KMS-11 (cell line): ENCODE data around the gene SYNGR3.

Experiments used
- H2AFZ ChIP-seq: fragments of 200-600 bp; sonication (generic); 2 replicates; pipeline ENCODE4 v1.6.1; 2016; ENCODE audit warnings: antibody characterized with exemption, mixed run types, low read depth
- H3K27ac ChIP-seq: fragments of 200-600 bp; sonication (generic); 2 replicates; pipeline ENCODE4 v1.6.1; 2016; ENCODE audit warnings: mild to moderate bottlenecking, mixed run types
- H3K27me3 ChIP-seq: fragments of 200-600 bp; sonication (generic); 2 replicates; pipeline ENCODE4 v1.6.1; 2017; ENCODE audit warnings: mild to moderate bottlenecking, low read depth, mixed run types, moderate library complexity; ENCODE audit not compliant: insufficient read depth
- H3K36me3 ChIP-seq: fragments of 200-600 bp; sonication (generic); 2 replicates; pipeline ENCODE4 v1.6.1; 2017; ENCODE audit warnings: mild to moderate bottlenecking, mixed run types; ENCODE audit not compliant: insufficient read depth
- H3K4me1 ChIP-seq: fragments of 200-600 bp; sonication (generic); 2 replicates; pipeline ENCODE4 v1.6.1; 2016; ENCODE audit warnings: mild to moderate bottlenecking, low read depth, mixed run types; ENCODE audit not compliant: poor library complexity, severe bottlenecking
- H3K4me2 ChIP-seq: fragments of 200-600 bp; sonication (generic); 2 replicates; pipeline ENCODE4 v1.7.0; 2016; ENCODE audit warnings: mild to moderate bottlenecking, mixed run types
- H3K4me3 ChIP-seq: fragments of 200-600 bp; sonication (generic); IDR thresholded peaks from 2 replicates; pipeline ENCODE4 v1.6.1; 2017; ENCODE audit warnings: low read depth, low read length, mixed read lengths; ENCODE audit not compliant: insufficient read depth
- H3K79me2 ChIP-seq: fragments of 200-600 bp; sonication (generic); 2 replicates; pipeline ENCODE4 v1.6.1; 2016; ENCODE audit warnings: low read depth, mixed run types; ENCODE audit not compliant: insufficient read depth
- H3K9ac ChIP-seq: fragments of 200-600 bp; sonication (generic); 2 replicates; pipeline ENCODE4 v1.6.1; 2016; ENCODE audit warnings: mild to moderate bottlenecking, mixed run types
- H4K20me1 ChIP-seq: fragments of 200-600 bp; sonication (generic); 2 replicates; pipeline ENCODE4 v1.6.1; 2016; ENCODE audit warnings: mild to moderate bottlenecking, mixed run types; ENCODE audit not compliant: insufficient read depth
- TF ChIP-seq, protein P1 (sequence below): fragments of 200-600 bp; sonication (generic); conservative IDR thresholded peaks from 2 replicates; pipeline ENCODE4 v1.6.1; 2017; ENCODE audit warnings: low read depth, mild to moderate bottlenecking, antibody characterized with exemption, low read length, moderate library complexity, mixed read lengths

Gene SYNGR3

DNA sequence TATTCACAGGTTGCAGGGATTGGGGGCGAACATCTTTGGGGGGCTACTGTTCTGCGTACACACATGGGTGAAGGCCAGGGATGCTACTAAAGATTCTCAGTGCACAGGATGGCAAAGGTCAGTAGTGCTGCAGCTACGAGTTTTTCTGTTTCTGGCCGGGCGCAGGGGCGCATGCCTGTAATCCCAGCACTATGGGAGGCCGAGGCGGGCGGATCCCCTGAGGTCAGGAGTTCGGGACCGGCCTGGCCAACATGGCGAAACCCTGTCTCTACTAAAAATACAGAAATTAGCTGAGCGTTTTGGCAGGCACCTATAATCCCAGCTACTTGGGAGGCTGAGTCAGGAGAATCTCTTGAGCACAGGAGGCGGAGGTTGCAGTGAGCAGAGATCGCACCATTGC, 23.8 kb downstream of the SYNGR3 start:
- Histone ChIP-seq H3K4me2 (no peak overlapping the region), H3K9ac (no peak overlapping the region), H3K27me3 (no peaks in the 10 kb centered on the region), H4K20me1 (0 out of 2 replicates have a peak, but pooled peaks cover under 1% of the 10 kb centered on the region), H3K79me2 (peaks cover 9% of the 10 kb centered on the region), H3K4me1 (peaks cover 5% of the 10 kb centered on the region), H3K27ac (no peak overlapping the region), H2AFZ (no peak overlapping the region), H3K4me3 (no peak overlapping the region), H3K36me3 (no peaks in the 10 kb centered on the region)
- TF ChIP-seq, protein P1, sequence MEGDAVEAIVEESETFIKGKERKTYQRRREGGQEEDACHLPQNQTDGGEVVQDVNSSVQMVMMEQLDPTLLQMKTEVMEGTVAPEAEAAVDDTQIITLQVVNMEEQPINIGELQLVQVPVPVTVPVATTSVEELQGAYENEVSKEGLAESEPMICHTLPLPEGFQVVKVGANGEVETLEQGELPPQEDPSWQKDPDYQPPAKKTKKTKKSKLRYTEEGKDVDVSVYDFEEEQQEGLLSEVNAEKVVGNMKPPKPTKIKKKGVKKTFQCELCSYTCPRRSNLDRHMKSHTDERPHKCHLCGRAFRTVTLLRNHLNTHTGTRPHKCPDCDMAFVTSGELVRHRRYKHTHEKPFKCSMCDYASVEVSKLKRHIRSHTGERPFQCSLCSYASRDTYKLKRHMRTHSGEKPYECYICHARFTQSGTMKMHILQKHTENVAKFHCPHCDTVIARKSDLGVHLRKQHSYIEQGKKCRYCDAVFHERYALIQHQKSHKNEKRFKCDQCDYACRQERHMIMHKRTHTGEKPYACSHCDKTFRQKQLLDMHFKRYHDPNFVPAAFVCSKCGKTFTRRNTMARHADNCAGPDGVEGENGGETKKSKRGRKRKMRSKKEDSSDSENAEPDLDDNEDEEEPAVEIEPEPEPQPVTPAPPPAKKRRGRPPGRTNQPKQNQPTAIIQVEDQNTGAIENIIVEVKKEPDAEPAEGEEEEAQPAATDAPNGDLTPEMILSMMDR, result no peak

DNA sequence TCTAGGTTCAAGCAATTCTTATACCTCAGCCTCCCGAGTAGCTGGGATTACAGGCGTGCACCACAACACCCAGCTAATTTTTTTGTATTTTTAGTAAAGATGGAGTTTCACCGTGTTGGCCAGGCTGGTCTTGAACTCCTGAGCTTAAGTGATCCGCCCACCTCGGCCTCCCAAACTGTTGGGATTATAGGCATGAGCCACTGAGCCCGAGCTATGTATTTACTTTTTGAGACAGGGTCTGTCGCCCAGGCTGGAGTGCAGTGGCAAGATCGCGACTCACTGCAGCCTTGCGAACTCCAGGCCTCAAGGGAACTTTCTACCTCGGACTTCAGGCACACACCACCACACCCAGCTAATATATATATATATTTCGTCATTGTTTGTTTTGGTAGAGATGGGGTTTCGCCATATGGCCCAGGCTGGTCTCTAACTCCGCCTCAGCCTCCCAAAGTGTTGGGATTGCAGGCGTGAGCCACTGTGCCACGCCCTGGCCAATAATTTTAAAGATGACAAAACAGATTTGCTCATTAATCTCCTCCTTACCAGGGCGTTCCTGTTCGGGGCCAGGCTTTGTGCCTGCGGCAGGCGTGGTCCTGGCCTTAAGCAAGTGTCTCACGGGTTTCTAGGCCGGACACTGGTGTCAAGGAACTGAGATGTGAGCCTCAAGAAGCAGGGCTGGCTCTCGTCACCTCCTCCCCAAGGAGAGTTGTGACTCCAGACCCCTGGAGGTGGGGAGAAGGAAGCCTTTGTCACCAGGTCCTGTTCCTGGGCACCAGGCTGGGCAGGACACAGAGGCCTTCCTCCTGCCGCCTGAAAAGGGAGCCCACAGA, 25.6 kb downstream of the SYNGR3 start:
- H3K36me3 ChIP-seq, result no peaks in the 10 kb centered on the region
- no peaks in the 10 kb centered on the region; the same call in 1 of the 2 replicates for H3K27me3 ChIP-seq
- H3K79me2 ChIP-seq, result no peaks in the 10 kb centered on the region
- no peak overlapping the region for H3K4me2 ChIP-seq
- H4K20me1 ChIP-seq, result no peaks in the 10 kb centered on the region
- no peak overlapping the region for H2AFZ ChIP-seq
- no peak overlapping the region for H3K9ac ChIP-seq
- H3K27ac ChIP-seq, result no peak overlapping the region
- H3K4me1 ChIP-seq, result peaks cover 5% of the 10 kb centered on the region
- TF ChIP-seq, protein P1, result no peak
- H3K4me3 ChIP-seq, result no peak overlapping the region

DNA sequence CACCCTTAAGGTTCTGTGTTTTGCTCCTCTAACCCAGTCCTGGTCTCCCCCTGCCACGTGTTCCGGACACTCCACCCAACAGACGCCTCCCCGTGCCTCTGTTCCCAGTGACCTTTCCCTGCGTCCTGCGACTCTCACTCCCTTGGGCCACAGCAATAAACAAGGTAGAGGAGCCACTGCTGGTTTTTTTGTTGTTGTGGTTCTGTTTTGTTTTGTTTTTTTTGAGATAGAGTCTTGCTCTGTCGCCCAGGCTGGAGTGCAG, 26.1 kb downstream of the SYNGR3 start:
- Histone ChIP-seq H4K20me1 (no peaks in the 10 kb centered on the region), H3K36me3 (no peaks in the 10 kb centered on the region), H3K79me2 (no peaks in the 10 kb centered on the region), H3K27me3 (peaks cover 1% of the 10 kb centered on the region; the same call in 1 of the 2 replicates), H3K9ac (no peak overlapping the region), H3K4me3 (no peak overlapping the region), H3K4me1 (no peaks in the 10 kb centered on the region), H2AFZ (no peak overlapping the region), H3K4me2 (no peak overlapping the region), H3K27ac (no peak overlapping the region)
- TF ChIP-seq, protein P1, result no peak

DNA sequence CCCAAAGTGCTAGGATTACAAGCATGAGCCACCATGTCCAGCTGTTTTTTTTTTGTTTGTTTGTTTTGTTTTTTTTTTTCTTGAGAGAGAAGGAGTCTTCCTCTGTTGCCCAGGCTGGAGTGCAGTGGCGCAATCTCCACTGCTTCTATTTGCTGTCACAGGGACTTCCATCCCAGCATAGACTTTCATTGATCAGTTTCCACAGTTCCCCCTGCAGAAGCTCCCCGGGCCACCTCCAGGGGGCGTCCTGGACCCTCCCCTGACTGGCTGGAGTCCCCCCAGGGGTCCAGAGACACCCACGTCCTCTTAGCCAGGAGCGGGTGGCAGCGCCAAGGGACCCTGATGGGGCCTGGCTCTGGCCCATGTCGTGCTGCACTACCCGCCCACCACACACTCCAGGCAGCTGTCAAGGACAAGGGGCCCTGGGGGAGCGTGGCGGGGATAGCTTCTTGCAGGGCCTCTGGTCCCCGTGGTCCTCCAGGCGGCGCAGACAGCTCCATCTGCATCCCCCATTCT, 26.7 kb downstream of the SYNGR3 start:
- no peak overlapping the region for H3K4me2 ChIP-seq
- H3K36me3 ChIP-seq, result no peaks in the 10 kb centered on the region
- H3K9ac ChIP-seq, result no peak overlapping the region

More for the DNA sequence above, 26.7 kb downstream of the SYNGR3 start:
- Histone ChIP-seq H3K79me2 (no peaks in the 10 kb centered on the region), H2AFZ (no peak overlapping the region), H3K27ac (no peak overlapping the region), H3K27me3 (peaks cover 7% of the 10 kb centered on the region; the same call in 1 of the 2 replicates), H4K20me1 (no peaks in the 10 kb centered on the region), H3K4me1 (no peaks in the 10 kb centered on the region), H3K4me3 (no peak overlapping the region)
- TF ChIP-seq, protein P1, result peak; percentile 51
